ENCODE results near the gene GALNT2.

GALNT2 gene

GRCh38 chr1:230066466-230067404 lies at the start of gene GALNT2:
Gene GALNT2, plus strand, starts transcription at chr1:230067238. Its CDS starts 43 bp downstream, at chr1:230067281.
- DNase-seq, result peak; percentile 86

- no peak for DNase-seq
These were observed 46.6 kb upstream of the GALNT2 start for GRCh38 chr1:230020451-230020850.

GRCh38 chr1:230022666-230023380 lies 44.2 kb upstream of the GALNT2 start:
- DNase-seq, result no peak

- DNase-seq, result no peak
These were observed 41.4 kb upstream of the GALNT2 start for GRCh38 chr1:230025686-230026085.

GRCh38 chr1:230026139-230026538 lies 40.9 kb upstream of the GALNT2 start:
- DNase-seq, result no peak

GRCh38 chr1:230026572-230026971 lies 40.5 kb upstream of the GALNT2 start:
- DNase-seq, result no peak

- DNase-seq, result no peak
These were observed 38.3 kb upstream of the GALNT2 start for GRCh38 chr1:230028602-230029223.

- DNase-seq, result no peak
These were observed 37.6 kb upstream of the GALNT2 start for GRCh38 chr1:230029244-230029941.

- DNase-seq, result no peak
These were observed 36.8 kb upstream of the GALNT2 start for GRCh38 chr1:230030122-230030821.

GRCh38 chr1:230031131-230031530 lies 35.9 kb upstream of the GALNT2 start:
- DNase-seq, result no peak

GRCh38 chr1:230032516-230033281 lies 34.3 kb upstream of the GALNT2 start:
- no peak for DNase-seq

GRCh38 chr1:230037261-230037660 lies 29.8 kb upstream of the GALNT2 start:
- no peak for DNase-seq

- DNase-seq, result no peak
These were observed 26.6 kb upstream of the GALNT2 start for GRCh38 chr1:230040440-230040839.

- DNase-seq, result no peak
These were observed 24.0 kb upstream of the GALNT2 start for GRCh38 chr1:230043081-230043480.

- DNase-seq, result no peak
These were observed 22.3 kb upstream of the GALNT2 start for GRCh38 chr1:230044729-230045128.

- no peak for DNase-seq
These were observed 19.7 kb upstream of the GALNT2 start for GRCh38 chr1:230047114-230047865.

GRCh38 chr1:230048322-230048721 lies 18.7 kb upstream of the GALNT2 start:
- no peak for DNase-seq

GRCh38 chr1:230048922-230049321 lies 18.1 kb upstream of the GALNT2 start:
- DNase-seq, result no peak

- no peak for DNase-seq
These were observed 17.3 kb upstream of the GALNT2 start for GRCh38 chr1:230049731-230050130.

- no peak for DNase-seq
These were observed 15.9 kb upstream of the GALNT2 start for GRCh38 chr1:230050973-230051735.

Measured in activated effector memory CD4-positive, alpha-beta T cell treated with Interleukin-2 at 50 U/mL for 16 hours (primary cell).